Fibroblast of skin of scalp (primary cell): ENCODE data around the gene RSL1D1. TPM values are rescaled to one million over a fixed set of nuclear protein-coding genes. Genes with fewer than 3 reads are reported as not detected.

Experiments used
- DNase-seq: peaks from one replicate; pipeline ENCODE4 v3.0.0-alpha.2; 2013
- polyA plus RNA-seq, 2 experiments: library from polyadenylated mRNA; unstranded; fragments of 120-200 nt; gene quantifications; one replicate each; pipeline ENCODE4 v1.2.1, GENCODE V29; 2013; ENCODE audit not compliant: insufficient read length in 2 of 2

RSL1D1 gene
- polyA plus RNA-seq (2013, experiment 1 of 2; ENCODE audit: insufficient read length) = 146 TPM
- polyA plus RNA-seq (2013, experiment 2 of 2; ENCODE audit: insufficient read length) = 145 TPM

DNA sequence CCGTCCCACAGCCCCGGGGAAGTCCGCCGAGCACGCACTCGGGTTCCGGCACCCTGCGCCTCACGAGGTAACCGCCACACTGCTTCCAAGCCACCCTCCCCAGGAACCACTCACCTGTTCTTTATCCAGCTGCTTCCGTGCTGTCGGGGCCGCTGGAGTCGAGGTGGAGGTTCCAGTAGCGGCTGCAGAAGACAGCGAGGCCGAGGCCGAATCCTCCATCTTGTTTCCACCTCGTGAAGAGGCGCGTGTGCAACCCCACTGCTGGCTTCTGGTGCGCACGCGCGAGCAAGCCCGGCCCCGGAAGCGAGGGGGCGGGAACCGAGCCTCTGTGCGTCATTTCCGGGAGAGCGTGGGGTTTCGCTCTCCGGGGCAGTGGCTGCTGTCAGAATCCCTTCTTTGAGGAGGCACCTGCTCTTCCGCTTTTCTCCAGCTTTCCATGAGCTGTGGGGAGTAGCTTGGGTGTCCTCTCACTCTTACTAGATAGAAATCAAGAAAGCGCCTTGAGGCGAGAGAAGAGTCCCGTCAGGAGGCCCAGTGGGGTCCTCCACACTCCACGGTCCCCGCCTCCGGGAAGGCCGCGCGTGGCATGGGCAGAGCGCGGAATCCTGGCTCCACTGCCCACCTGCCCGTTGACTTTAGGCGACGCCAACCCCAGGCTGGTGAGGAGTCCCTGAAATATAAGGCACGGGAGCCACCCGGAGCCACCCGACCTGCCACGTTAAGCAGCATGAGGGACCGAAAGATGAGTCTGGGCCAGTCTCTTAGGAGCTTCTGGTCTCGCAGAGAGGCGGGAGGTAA, at the start of gene RSL1D1:
Gene RSL1D1 (minus strand): TSS at position 249 of the 798 bp plus-strand sequence. CDS start 30 bp downstream, at position 219.
- peak; percentile 93 for DNase-seq

DNA sequence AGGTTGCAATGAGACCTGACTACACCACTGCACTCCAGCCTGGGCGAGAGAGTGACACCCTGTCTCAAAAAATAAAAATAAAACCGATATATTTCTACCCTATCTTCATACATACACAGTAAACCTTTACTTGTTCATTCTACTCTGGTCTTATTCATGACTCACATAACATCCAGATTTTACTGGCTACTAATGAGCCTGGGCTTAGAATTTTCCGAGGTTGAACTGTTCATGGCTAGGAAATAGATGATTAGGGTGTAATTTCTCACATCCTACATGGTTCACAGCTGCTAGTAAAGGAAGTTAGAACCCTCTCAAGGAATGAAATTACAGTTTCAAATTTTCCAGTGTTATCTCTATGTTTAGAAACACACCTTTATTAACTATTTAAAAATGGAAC, 49.7 kb upstream of the RSL1D1 start:
- no peak for DNase-seq

DNA sequence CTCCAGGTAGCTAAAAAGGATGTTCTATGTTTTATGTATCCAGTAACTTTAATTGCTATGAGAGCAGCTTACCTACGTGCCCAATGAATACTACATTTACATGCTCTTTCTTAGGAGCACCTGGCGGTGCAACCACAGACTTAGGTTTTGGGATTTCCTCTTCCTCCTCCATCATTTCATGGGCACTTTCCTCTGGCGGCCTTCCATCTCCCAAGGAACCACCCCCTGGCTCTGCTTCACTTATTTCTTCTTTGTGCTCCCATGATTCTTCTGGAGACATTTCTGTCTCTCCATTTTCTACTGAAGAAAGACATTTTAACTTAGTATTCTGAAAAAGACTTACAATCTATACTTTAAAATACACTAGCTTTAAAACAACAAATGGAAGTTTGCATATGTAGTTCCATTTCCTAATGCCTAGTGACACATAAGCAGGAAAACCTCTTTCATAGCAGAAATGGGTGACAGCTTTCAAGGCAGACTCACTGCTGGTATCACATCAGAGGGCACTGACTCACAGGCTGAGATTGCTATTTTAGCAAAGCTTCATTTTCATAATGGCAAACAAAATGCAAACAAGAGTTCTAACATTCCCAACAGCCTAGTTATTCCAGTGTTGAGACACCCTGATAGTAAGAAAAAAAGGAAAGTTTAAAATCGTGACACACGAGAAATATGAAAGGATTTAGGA, 45.3 kb upstream of the RSL1D1 start:
- peak; percentile 71 for DNase-seq

DNA sequence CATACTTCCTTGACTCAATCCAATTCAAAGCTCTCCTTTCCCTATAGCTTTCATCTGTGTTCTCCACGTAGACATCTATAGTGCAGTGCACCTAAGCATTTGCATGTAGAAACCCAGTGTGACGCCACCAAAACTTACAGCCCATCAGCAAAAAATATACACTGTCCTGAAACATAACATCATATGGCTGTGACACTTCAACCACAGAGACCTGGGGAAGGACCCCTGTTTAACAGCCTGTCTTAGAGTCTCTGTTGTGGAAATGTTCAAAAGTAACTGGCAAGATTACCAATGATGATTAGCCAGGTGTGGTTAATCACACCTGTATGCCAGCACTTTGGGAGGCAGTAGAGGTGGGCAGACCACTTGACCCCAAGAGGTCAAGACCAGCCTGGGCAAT, 42.2 kb upstream of the RSL1D1 start:
- no peak for DNase-seq

DNA sequence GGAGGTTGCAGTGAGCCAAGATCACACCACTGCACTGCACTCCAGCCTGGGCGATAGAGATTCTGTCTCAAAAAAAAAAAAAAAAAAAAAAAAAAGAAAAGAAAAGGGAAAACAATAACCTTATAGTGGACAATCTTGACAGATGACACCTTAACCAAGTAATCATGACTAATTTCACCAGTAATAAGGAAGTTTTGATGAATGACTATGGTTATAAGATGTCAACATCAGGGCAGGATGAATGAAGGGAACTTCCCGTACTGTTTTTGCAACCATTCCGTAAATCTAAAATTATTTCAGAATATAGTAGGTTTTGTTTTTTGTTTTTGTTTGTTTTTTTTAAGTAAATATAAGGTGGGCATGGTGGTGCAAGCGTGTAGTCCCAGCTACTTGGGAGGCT, 41.4 kb upstream of the RSL1D1 start:
- DNase-seq = no peak

DNA sequence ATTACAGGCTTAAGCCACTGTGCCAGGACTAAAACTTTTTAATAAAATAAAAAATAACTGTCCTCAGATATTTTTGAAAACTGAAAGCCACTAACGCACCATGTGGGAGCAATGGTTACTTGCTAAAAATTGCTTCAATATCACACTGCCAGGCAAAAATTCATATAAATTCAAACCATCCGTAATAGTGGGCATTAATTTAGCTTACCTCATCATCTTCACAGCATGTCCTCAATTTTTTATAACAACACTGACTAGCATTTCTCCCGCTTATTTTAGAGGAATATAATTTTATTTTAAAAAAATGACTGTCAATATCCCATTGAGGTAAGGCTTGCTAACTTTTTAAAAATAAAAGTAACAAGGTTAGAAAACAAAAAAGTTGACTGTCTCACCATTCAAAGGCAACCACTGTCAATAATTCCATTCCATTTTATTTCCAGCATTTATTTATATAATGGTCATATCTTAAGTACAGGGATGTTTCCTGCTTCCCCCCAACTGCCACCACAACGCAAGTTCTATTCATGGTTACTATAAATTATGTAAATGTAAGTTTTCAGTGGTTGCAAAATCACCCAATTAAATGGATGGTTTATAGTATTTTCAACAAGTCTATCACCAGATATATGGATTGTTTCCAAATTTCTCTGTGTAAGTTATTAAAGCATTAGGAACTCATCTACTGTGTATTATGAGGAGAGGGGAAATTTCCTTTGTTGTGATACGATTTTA, 39.1 kb upstream of the RSL1D1 start:
- no peak for DNase-seq

DNA sequence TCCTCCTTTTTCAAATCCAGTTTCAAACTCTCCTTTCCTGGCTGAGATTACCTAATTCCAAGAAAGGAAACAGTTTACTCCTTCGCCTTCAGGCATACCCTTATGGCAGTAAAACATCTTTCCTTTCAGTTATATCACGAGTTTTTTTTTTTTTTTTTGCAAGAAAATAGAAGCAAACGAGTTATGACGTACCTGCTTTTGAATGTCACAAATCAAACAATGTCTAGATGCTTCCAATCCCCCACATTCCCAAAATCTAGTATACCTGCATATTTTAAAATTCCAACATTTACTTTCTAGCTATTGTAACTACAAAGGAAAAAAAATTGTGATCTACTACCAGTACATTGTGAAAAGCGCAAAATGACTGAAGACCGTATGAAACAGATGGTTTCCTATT, 35.5 kb upstream of the RSL1D1 start:
- no peak for DNase-seq

DNA sequence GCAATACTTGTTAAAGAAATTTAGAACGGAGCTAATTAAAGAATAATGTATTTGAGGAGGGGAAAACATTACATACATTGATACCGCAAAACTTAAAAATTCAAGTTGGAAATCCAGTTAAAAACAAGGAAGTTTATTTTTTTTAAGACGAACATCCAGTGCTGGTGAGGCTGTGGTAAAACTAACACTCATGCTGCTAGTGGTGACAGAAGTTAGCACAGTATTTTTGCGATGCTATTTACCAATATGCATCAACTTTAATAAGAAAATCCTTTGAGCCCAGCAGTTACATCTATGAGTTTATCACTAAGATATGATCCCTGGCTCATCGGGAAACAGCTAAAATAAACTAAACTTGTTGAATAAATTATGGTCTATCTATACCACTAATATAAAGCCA, 32.7 kb upstream of the RSL1D1 start:
- DNase-seq = no peak

DNA sequence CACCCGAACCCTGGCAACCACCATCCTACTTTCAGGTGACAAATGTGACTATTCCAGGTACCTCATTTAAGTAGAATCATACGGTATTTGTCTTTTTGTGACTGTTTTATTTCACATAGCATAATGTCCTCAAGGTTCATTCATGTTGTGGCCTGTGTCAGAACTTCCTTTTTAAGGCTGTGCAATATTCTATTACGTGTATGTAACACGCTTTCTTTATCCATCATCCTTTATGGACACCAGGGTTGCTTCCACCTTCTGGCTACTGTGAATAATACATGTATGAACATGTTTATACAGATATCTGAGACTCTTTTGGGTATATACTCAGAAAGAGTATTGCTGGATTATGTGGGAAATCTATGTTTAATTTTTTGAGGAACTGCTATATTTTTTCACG, 28.7 kb upstream of the RSL1D1 start:
- DNase-seq = no peak

DNA sequence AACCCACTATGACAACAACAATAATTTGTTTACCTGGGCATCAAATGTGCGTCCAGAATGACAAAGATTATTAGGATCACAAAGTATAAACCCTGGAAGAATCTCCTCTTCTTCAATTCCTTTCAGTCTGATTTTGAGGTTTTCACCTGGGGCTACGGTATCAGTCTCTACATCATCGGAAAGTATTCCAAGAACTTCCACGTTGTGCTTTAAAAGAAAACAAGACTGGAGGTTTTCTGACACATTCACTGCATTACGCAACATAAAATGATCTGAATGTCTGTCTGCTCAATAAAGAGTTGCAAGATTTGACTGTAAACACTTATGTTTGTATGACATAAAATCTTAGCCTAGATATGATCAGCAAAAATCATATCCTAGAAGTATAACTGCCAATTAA, 26.0 kb upstream of the RSL1D1 start:
- no peak for DNase-seq

DNA sequence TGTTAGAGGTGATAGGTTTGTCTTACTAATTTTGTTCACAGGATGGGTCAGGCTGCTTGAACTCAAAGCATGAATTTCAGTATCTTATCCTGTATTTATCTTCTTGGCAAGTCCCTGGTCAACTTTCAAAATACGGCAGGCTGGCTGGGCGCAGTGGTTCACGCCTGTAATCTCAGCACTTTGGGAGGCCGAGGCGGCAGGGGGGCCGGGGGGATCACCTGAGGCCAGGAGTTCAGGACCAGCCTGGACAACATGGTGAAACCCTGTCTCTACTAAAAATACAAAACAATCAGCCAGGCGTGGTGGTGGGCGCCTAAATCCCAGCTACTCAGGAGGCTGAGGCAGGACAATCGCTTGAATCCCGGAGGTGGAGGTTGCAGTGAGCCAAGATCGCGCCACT, 25.0 kb upstream of the RSL1D1 start:
- DNase-seq = no peak

DNA sequence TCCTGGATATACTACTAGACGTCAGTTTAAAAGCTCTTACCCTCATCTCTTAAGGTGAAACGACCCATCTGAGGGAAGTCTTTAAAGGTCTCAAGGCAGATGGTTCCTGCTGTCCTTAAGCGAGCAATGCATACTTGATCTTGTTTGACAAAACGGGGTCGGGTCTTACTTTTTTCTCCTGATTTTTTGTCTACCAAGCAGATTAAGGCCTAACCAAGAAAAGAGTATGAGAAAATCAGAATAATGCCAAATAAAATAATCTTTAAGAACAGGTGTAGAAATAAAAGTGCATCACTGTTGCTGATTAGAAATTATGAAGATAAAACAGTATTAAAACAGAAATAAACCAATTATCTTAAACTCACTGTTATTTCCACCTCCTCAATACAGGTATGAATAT, 24.4 kb upstream of the RSL1D1 start:
- no peak for DNase-seq

DNA sequence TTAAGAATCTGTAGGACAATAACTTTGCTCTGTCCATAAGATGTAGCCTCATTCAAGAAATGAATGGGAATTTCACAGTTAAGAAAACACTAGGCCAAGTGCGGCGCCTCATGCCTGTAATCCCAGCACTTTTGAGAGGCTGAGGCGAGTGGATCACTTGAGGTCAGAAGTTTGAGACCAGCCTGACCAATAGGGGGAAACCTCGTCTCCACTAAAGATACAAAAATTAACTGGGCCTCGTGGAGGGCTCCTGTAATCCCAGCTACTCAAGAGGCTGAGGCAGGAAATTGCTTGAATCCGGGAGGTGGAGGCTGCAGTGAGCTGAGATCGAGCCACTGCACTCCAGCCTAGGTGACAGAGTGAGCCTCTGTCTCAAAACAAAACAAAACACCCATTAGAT, 19.9 kb upstream of the RSL1D1 start:
- peak; percentile 47 for DNase-seq

DNA sequence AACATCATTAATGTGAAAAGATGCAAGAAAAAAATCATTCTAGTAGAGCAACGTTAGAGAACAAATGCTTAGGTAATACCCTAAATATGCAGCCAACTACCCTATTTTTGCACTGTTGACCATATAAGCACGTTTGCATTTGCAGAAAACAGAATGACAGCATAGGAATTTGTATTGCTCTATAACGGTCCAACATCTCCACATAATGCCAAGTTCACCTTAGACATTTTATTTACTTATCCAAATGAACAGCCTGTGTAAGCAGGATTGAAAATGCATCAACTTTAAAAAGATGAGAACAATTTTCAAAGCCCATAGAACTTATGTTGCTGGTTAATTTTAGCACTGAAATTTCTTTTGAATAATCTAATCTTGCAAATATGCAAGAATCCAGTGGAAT, 19.1 kb upstream of the RSL1D1 start:
- DNase-seq = peak; percentile 33

DNA sequence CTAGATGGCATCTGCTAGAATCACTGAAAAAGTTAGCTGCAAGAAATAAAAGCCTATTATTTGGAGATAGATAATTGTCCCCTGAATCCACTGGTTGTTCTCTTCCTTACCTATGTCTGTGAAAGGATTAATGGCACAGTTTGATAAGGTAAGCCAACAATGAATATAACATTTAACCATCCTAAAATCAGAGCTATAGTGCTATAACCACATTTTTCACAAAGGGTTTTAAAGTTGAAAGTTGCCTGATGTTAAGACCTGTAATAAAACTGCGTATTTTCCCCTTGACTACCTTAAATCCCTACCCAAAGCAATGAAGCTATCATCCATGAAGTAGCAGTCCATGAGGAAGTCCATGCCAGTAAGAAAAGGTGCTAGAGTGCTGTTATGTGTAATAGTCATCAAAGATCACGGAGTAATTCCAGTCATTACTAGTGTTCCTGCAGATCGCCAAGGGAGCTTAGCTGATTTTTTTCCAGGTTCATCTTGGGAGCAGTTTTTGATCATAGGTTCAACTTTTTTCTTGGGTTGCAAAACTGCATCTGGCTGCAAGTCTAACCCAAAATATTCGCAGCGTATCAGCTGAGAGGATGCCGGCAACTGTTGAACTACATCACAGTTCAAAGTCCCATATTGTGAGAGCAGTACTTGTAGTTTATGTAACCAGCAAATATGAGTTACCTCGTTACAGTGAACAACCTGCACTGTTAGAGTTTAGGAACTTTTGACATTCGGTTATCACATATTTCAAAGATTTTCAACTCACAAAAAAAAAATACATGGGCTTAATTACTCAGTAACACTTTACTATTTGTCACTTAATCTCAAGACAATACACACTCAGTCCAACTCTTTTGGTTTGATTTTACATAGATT, 18.2 kb upstream of the RSL1D1 start:
- no peak for DNase-seq

DNA sequence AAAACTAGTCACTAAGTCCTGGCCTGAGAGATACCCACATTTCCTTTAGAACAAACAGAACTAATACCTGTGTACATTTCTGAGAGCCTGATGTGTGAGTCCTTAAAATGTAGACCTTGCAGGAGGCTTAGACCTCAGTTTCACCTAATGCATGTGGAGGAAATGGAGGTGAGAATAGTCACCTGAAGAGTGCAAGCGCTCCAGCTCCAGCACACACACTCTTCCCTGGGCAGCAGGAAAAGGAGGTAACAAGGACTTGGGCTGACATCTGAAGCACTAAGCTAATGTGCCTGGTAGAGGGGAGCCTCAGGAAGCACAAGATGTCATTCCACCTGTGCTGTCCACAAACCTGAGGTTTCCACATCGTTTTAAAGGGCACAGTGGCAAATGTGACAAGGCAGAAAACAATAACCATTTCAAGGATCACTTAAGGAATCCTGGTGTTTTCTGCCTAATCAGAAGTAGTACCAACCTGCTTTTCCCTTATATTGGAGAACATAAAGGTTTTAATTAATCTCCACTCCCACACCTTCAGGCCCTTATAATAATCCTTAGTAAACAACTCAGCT, 17.2 kb upstream of the RSL1D1 start:
- no peak for DNase-seq

DNA sequence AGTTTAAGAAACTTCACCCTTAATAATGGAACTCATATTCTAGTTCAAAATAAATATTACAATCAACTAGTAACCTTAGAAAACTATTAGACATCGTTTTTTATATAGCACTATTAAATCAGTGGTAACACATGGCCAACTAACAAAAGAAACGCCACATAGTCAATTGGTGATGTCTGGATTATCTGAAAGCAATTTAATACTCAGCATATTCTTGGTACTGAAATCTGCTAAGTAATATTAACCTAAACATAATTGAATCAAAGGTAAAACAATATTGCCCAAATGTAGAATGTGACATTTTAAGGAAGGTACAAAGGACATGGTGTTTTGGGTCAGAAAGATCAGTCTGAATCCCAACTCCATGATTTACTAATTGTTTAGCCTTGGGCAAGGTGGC, 11.1 kb upstream of the RSL1D1 start:
- DNase-seq = no peak

DNA sequence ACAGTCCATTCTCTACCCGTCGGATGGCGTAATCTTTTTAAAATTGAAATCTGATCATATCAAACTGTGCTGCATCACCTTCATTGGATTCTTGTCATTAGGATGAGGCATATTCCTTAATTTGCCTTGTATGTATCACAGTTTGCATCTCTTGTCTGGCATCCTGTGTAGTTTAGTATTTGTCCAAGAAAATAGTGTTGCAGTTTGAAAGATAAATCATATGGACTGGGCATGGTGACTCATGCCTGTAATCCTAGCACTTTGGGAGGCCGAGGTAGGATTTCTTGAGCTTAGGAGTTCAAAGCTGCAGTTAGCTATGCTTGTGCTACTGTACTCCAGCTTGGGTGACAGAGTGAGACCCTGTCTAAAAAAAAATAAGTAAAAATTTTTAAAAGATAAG, 5.8 kb upstream of the RSL1D1 start:
- no peak for DNase-seq

DNA sequence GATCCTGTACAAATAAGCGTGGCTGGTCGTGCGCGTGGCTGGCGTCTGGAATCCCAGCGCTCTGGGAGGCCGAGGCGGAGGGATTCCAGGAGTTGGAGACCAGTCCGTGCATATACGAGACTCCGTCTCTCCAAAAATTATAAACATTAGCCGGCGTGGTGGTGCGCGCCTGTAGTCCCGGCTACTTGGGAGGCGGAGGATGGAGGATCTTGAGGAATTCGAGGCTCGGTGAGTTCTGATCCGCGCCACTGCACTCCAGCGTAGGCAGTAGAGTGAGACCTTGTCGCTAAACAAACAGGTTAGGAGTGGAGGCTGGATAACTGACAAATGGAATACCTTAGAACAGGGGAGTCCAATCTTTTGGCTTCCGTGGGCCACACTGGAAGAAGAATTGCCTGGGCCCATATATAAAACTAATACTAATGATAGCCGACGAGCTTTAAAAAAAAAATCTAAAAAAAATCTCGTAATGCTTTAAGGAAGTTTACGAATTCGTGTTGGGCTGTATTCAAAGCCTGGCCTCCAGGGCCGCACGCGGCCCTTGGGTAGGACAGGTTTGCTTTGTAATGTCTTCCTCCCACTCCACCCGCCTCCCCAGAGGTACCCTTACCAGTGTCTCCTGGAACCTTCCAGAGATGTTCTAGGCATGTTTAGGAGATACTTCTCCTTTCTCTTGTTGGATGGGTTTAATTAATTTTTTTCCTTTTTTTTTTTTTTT, 909 bp upstream of the RSL1D1 start:
- DNase-seq = peak; percentile 31

DNA sequence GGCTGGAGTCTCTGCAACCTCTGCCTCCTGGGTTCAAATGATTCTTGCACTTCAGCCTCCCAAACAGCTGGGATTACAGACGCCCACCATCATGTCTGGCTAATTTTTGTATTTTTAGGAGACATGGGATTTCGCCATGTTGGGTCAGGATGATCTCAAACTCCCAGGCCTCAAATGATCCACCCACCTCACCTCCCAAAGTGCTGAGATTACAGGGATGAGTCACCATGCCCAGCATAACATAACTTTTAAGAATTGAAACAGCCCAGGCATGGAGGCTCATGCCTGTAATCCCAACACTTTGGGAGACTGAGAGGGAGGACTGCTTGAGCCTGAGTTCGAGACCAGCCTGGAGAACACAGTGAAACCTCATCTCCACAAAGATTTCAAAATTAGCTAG, 2.5 kb downstream of the RSL1D1 start:
- peak; percentile 17 for DNase-seq

DNA sequence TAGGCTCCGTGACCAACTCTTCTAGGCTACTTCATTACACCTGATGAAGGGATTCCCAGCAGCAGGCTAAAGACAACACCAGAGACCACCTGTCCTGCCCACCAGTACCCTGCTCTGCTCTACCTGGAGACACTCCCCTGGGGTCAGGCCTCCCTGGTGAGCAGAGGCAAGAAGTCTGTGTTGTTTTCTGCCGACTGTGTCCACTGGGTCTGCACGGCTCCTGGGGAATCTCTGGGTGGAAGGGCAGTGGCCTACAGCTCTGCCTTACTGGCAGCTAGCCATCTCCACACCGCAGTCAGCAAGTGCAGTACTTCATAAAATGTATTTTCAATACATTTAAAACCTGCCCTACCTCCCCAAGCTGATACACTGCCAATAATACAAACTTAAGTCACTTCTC, 6.8 kb downstream of the RSL1D1 start:
- DNase-seq = no peak
